Ramos (cell line): ENCODE results near the gene RET.
"Not testable (repeated sequence)": the region's sequence is repeated elsewhere in the genome, so short reads cannot be mapped to it uniquely, and the experiment has no call there.

Experiments used
- in situ Hi-C: fragments of 300-500 bp; cut with MboI; formaldehyde crosslinking; loops from one replicate; pipeline ENCODE4 v1.14.3; 2022; ENCODE audit warnings: low sequenced_read_pairs; ENCODE audit not compliant: unreplicated experiment

Gene RET

DNA sequence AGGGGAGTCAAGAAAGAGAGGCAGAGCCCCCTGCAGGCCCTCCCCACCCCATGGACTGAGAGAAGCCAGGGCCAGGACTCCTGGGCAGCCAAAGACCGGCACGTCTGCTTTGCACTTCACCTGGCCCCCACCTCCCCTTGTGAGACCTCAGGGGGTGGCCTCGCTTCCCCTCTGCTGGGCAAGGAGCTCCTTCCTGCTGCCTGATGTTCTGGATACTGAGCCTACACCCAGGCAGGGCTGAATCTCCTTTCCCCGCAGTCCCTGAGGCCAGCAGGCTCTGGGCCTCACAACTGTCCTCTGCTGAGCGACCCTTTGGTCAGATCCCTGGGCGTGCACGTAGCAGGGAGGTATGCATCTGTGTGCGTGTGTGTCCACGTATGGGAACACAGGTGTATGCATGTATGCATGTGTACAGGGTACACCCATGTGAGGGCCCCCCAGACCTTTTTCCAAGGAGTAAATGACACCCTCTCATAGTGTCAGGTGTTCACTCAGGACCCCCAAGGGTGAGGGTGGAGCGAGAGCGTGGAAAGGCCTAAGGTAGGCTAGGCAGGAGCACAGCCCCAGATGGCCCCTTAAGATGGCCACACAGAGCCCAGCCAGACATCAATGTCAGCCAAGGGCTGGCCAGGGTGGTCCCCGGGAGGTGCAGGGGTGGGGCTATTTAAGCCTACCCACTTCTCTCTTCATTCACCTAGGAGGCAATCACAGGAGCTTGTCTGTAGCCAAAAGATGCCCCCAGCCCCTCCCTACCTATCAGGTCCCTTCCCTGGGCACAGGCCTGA is 1.9 kb upstream of the RET start:
- in situ Hi-C loops = no loop called here

DNA sequence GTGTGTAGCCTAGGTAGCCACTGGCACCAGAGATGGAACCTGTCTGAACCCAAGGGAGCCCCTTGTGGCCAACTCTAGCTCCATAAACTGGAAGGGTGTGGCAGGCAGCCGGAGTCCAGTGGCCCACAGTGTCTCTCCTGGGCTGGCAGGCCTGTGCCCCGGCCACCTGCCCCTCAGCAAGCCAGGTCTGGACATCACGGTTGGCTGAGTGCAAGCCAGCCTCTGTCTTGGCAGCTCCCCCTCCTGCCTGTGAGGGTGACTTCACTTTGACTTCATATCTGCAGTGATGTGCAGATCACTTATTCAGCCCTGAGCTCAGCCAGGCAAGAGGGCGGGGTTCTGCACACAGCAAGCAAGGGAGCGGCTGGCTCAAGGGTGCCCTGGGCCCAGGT is 1.3 kb upstream of the RET start:
- in situ Hi-C loops = no loop called here

DNA sequence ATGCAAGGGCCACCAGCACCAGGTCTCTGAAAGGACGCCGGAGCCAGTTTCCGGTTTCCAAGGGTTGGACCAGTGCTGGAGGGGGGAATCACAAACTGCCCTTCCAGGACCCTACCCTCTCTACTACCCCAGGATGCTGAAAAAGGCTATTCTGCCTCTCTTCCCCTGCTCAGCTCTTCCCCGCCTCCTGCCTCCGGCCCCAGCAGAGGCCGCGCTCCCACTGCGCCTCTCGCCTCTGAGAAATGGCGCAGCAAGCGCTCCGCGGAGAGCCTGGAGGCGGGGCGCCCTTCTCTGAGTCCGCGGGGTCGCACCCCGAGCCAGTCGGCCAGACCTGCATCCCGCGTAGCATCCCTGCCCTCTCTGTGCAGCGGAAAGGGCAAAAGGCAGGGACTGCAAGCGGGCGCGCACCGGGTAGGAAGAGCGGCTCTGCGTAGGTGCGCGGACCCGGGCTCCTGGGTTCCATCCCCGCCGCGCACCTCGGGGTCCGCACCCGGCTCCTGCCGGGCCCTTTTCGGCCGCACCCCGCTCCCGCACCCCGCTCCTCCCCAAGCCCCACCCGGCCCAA is 476 bp upstream of the RET start:
- in situ Hi-C loops = no loop called here

DNA sequence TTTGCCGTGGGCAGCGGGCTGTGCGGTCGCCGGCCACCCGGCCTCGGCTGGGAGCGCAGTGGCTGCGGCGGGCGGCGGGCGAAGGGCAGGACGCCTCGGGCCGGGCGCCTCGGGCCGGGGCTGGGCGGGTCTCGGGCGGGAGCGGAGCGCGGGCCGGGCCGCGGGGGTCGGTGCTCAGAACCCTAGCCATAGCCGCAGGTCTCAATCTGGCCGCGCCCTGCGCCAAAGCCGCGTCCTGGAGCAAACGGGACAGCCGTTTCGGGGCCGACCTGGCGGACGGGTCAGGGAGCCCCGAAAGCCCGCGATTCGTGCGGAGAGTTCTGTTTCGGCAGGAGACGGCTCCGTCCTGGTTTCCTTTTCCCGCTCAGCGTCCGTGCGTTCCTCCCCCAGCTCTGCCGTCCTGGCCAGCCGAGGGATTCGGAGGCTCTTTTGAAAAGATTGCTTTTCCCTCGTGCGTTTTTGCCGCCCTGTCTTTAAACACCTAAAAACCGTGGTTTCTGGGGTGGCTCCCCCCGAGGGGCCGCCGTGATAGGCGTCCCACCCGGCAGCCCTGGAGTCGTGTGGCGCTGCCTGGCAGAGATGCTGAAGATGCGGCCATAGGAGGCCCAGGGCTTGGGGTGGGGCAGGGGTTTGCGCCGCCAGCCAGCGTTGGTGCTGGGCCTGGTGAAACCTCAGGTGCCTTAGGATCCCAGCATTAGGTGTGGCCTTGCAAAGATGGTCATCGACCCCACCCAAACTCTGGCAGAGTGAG is 727 bp downstream of the RET start:
- in situ Hi-C loops = no loop called here

DNA sequence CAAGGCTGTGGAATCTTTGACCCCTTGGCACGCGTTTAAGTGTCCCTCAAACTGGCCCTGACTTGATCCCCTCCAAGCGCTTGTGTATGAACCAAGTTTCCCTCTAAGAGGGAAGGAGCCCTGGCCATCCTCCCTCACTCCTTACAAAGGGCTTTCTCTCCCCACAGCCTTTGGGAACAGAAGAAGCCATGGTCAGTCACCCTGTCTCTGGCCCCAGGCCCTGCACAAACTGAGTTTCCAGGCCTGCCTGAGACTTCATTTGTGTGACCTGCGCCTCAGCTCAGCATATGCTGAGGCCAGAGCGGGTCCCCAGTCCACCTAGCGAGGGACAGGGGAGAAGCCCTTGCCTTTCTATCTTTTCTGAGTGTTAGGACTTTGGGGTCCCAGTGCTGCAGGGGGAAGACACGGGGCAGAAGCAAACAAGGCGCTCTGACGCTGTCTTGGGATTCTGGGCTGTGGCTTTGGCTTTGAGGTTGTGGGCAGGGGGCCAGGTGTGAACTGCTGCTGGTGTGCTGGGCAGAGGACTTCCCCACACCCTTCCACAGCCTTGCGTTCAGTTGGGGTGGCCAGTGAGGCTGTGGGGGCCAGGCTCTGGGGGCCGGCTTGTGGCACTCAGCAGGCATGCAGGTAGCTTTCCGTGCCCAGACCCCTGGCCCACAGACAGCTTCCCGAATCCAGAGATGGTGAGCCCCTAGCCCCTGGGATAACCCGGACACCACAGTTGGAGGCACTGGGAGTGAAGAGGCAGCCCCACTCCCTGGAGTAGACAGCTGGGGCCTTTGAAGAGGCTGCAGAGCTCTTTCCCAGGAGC is 1.5 kb downstream of the RET start:
- in situ Hi-C loops = no loop called here

DNA sequence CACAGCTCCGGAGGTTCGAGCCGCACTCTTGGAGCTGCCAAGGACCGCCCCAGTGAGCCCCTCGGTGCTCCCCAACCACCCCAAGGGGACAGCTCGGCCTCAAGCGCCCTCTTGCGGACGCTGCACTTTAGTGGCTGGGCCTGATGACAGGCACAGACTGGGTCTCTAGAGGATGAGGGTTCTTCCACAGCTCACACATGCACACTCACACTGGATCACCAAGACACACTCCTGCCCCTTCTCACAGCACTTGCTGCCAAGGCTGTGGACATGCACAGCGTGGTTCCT is 2.1 kb downstream of the RET start:
- in situ Hi-C loops = no loop called here

DNA sequence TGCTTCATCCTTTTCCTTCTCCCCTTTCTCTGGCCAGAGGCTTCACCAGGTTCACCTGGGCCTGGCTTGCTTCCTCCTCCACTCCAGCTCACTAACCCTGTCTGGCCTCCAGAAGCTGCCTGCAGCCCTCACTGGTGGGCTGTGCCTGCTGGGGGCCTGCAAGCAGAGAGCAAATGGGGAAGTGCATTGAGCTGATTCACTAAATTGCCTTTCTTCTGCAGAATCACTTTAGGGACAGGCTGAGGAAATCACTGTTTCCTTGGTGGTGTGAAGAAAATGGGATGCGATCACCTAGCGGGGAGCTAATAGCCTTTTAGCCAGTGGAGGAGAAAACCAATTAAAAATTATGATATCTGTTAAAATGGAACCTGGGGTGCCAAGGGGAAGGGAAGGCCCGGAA is 3.0 kb downstream of the RET start:
- in situ Hi-C loops = no loop called here

DNA sequence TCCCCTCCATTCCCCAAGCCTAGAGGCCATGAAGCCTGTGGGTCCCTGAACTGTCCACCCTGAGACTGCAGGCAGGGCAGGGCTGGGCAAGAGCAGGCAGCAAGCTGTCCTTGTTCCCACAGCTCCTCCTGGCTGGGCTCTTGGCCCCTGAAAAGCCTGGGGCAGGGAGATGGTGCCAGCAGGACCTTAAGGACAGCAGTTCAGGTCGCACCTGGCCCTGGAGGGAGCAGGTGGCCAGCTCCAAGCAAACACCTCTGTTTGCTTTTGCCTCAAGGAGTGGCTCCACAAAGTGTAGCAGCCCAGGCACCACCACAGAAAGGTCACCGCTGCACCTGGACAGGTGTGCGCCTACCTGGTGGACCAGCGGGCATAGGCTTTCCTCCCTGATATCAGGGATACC is 5.2 kb downstream of the RET start:
- in situ Hi-C loops = no loop called here

DNA sequence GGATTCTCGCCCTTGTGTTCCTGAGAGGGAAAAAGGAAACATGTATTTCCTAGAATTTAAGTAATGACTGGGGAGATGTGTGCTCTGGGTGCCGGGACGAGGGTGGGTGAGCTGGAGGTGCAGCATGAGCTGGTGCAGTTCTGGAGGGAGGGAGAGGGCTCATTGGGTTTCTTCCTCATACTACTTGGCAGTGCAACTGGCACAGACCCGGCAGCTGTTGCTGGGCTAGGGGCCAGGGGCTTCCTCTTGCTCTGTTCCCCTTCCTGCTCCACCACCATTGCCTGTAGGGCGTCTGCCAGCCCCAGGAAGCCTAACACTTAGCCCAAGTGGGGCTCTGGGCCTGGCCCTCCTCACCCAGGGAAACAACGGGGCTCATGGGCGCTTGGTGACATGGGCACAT is 5.9 kb downstream of the RET start:
- in situ Hi-C loops = no loop called here

DNA sequence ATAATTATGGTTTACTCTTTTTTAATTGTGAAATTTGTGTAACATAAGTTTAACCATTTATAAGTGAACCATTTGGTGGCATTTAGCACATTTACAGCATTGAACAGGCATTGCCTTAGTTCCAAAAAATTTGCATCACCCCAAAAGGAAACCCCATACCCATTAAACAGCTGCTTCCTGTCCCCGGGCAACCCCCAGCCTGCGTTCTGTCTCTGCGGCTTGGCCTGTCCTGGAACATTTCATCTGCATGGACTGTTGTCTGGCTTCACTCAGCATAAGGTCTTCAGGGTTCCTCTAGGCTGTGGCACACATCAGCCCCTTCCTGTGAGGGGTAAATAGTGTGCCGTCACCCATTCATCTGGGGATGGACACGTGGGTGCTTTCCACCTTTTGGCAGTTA is 6.9 kb downstream of the RET start:
- in situ Hi-C loops = no loop called here

DNA sequence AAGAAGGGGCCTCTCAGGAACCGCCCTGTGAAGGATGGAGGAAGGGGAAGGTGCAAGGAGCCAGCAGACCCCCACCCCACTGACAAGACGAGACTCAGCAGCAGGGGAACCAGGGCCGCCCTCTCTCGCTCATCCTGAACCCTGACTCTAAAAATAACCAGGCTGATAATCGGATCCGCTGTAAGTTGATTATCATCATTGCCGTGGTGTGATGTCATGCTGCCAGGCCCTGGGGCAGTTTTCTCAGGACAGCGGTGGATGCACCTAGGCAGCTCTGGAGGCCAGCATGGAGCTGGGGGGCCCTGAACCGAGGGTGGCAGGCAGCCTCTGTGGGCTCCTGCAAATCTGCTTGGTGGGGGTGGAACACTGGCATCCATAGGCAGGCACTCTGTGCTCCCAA is 7.9 kb downstream of the RET start:
- in situ Hi-C loops = no loop called here

DNA sequence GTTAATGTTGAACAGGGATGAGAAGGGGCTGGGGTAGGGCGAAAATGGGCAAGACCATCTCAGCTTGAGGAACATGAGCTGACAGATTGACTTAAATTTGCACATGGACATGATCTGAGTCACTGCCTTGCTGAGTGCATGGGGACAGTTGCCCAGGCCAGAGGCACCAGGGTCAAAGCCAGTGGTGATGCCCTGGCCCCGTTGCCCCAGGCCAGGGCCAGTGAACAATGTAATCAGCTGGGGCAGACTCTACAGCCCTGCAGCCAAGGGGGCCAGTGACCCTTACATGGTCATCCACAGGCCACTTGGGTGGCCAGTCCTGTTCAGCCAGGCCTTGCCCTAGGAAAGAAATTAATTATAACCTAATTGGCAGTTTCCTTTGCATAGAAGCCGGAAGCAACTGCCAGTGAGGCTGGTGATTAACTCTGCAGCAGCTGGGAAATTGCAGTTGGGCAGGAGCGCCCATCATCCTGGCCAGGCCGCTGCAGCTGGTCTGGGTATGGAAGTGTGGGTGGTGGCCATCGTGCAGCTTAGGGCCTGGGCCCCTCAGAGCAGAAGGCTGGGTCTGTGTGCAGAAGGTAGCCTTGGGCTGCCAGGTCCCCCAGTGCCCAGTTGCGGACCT is 9.6 kb downstream of the RET start:
- in situ Hi-C loops = no loop called here

DNA sequence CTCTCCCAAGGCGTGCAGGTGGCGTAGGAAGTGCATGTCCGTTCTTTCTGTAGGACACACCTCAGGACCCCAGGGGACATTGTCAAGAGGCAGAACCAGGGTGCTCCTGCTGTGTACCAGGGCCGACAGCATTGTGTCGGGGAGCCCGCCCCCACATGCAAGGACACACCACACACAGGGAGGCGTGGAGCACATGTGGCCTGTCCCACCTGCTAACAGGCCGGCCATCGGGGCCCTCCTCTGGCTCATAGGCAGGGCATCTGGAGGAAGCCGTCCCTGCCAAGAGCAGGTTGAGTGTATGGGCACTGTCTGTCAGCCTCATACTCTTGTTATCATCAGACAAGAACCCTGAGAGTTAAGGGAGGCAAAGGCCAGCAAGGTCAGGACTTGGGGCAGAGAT is 12.7 kb downstream of the RET start:
- in situ Hi-C loops = no loop called here

DNA sequence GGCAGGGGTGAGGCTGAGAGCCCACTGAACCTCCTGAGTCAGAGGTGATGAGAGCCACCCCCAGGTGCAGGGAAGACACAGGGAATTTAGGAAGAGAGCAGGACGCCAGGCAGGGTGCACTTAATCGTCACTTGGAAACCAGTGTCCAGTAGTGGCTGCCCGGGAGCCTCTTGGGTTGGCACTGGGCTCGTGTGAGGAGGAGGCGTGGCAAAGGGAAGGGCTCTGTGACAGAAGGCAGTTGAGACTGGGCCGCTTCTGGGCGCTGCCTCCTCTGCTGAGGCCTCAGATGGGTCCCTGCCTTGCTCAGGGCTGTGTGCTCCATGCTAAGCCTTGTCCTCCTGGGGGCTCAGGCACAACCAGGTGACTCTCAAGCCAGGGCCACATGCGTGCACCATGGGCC is 13.3 kb downstream of the RET start:
- in situ Hi-C loops = no loop called here

DNA sequence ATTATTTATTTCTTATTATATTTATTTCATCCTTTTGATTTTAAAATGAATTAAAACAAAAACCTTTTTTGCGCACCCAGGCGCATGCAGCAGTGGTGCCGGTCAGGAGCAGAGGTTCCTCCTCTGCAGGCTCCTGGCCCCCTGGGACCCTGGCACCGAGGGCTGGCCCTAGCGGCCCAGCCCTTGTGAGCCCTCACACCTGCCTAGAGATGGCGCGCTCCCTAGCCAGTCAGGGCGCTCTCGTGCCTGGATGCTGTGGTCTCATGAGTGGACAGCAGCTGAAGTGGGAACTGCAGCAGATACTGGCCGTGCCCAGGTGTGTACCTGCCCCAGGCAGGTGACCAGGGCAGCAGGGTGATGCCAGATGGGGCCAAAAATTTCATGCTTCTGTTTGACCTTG is 13.8 kb downstream of the RET start:
- in situ Hi-C loops = no loop called here

DNA sequence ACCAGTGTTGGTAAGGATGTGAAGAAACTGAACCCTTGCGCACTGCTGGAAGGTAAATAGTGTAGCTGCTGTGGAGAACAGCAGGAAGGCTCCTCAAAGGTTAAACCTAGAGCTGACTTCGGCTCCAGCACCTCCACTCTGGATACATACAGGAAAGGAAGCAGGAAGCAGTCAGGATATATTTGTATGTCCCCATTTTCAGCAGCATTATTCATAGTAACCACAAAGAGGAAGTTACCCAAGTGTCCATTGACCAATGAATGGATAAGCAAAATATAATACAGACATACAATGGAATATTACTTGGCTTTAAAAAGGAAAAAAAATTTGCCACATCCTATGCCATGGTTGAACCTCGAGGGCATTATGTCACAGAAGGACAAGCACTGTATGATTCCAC is 15.0 kb downstream of the RET start:
- in situ Hi-C loops = no loop called here

DNA sequence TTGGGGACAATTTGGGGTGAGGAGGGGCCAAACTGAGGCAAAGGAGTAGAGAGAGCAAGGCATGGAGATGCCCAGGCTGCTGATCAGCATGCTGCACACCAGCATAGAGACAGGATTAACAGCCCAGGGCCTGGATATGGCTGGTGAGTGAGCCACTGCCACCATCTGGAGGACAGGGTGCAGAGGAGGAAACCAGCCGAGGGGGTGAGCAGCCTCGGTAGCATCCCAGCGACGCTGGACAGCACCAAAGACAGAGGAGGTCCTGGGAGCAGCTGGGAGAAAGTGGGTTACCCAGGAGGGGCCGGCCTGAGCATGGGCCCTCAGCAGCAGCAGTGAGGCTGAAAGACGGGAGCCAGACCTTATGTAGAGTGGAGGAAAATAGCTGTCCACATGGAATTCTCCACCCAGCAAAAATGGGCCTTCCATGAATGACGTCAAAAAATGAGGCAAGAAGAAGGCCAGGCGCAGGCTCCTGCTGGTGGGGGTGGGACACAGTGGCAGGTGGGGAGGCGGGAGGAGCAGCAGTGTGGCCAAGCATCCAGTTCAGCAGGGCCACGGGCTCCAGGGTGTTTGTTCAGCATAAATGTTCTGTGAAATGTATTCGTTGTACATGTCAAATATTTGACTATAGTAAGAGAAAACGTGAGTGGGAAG is 16.7 kb downstream of the RET start:
- in situ Hi-C loops = no loop called here

DNA sequence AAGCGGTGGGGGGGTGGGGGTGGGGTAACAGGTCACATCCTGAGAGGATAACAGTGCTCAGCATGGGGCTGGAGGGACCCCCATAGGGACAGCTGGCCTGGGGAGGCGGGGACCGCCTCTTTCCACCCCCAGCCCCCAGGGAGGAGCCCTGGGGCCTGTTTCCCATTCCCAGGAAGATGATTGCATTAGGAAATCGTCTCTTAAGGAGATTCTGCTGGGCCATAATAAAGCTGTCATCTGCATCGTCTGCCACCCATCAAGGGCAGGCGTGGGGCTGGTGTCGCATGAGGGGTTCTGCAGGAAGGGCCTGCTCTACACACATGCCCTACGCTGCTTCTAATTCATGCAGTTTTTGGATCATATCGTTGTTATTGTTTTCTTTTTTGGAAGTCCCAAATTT is 17.2 kb downstream of the RET start:
- in situ Hi-C loops = no loop called here

DNA sequence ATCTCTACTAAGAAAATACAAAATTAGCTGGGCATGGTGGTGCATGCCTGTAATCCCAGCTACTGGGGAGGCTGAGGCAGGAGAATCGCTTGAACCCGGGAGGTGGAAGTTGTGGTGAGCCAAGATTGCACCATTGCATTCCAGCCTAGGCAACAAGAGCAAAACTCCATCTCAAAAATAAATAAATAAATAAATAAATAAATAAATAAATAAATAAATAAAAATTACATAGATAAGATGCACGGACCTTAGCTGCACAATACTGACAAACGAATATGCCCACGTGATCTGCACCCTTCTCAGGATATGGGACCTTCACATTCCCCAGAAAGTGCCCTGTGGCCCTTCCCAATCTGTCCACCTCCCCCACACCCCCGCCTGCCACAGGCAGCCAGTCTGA is 22.5 kb downstream of the RET start:
- in situ Hi-C loops = not testable (repeated sequence)

DNA sequence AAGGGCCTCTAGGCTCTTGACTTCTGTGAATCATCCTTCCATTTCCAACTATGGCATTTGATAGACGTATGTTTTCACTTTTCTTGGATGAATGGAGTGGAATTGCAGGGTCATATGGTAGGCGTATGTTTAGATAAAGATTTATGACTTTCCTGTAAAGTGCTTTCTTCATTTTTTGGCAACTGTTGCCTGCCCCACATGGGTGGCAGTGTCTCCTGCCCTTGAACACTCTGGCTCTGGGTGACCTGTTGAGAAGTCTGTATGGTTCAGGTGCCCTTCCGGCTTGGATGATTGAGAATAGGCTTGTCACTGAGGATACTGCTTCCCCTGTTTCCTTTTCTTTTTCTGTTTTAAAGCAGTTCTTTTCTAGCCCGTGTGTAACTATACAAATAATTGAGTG is 23.1 kb downstream of the RET start:
- in situ Hi-C loops = no loop called here
